Immature natural killer cell (primary cell): ENCODE results near the gene SH3BP4. TPM values are rescaled to one million over a fixed set of nuclear protein-coding genes. Genes with fewer than 3 reads are reported as not detected.

Source experiments
- DNase-seq, 3 donors: peaks; one replicate each; pipeline ENCODE4 v3.0.0; 2022; ENCODE audit warnings: mixed read lengths in 1 of 3
- H3K27ac Mint-ChIP-seq, 6 donors: one replicate each; pipeline ENCODE4 v1.8.0; 2020; ENCODE audit warnings: mixed read lengths in 6 of 6, mild to moderate bottlenecking in 5 of 6, inconsistent platforms in 4 of 6, moderate library complexity in 3 of 6
- H3K27me3 Mint-ChIP-seq, 3 donors: one replicate each; pipeline ENCODE4 v1.8.0; 2020 to 2021; ENCODE audit warnings: low read depth in 3 of 3, mild to moderate bottlenecking in 3 of 3, mixed read lengths in 3 of 3, moderate library complexity in 3 of 3, inconsistent platforms in 1 of 3
- H3K36me3 Mint-ChIP-seq, 3 donors: one replicate each; pipeline ENCODE4 v1.8.0; 2020; ENCODE audit warnings: mixed read lengths in 3 of 3, inconsistent platforms in 2 of 3, mild to moderate bottlenecking in 2 of 3
- H3K4me1 Mint-ChIP-seq, 2 donors: one replicate each; pipeline ENCODE4 v1.8.0; 2020; ENCODE audit warnings: inconsistent platforms in 2 of 2, mild to moderate bottlenecking in 2 of 2, mixed read lengths in 2 of 2, moderate library complexity in 1 of 2
- H3K4me3 Mint-ChIP-seq, 5 donors: one replicate each; pipeline ENCODE4 v1.8.0; 2020; ENCODE audit warnings: mild to moderate bottlenecking in 5 of 5, mixed read lengths in 5 of 5, inconsistent platforms in 3 of 5, moderate library complexity in 3 of 5
- H3K9me3 Mint-ChIP-seq, 6 donors: one replicate each; pipeline ENCODE4 v1.8.0; 2020; ENCODE audit warnings: mild to moderate bottlenecking in 6 of 6, mixed read lengths in 6 of 6, inconsistent platforms in 4 of 6, moderate library complexity in 3 of 6
- polyA plus RNA-seq, 3 donors: library from polyadenylated mRNA; unstranded; fragments of 300-500 nt; fragmentation: Illumina TruSeq; gene quantifications; one replicate each; pipeline ENCODE4 v1.2.3, GENCODE V29; 2021

SH3BP4 gene
- polyA plus RNA-seq, 3 donors from 2014 or later = 0.83 to 3.5 (median 2.3) TPM

DNA sequence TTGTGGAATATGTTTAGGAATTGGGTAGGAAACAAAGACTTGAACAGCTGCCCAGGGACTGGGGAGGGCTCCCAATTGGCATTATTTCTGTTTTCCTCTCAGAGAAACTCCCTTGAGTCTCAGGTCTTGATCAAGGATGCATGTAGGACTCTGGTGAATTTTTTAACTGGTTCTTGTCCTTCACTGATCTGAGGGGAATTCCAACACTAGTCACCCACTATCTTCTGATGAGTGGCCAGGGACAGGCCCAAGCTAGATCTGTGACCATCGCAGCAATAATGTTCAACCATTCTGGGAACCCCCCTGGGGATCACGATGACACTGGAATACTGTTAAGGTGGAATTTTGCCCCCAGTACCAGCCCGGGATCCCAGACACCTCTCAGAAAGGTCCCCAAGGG lies 132.0 kb downstream of the SH3BP4 start:
- no peak overlapping the region for H3K4me3 Mint-ChIP-seq
- H3K4me1 Mint-ChIP-seq = no peaks in the 10 kb centered on the region
- H3K9me3 Mint-ChIP-seq = peaks cover 0 to 3% (median 0%) of the 10 kb centered on the region in 6 donors
- no peak for DNase-seq
- peaks cover 2 to 8% (median 3%) of the 10 kb centered on the region in 3 donors for H3K27me3 Mint-ChIP-seq
- no peaks in the 10 kb centered on the region for H3K36me3 Mint-ChIP-seq
- no peak overlapping the region for H3K27ac Mint-ChIP-seq

- Mint-ChIP-seq H3K27ac (no peak overlapping the region), H3K27me3 (peaks cover 2 to 12% (median 3%) of the 10 kb centered on the region in 3 donors), H3K4me3 (no peak overlapping the region), H3K36me3 (no peaks in the 10 kb centered on the region), H3K9me3 (peaks cover 0 to 3% (median 0%) of the 10 kb centered on the region in 6 donors), H3K4me1 (no peaks in the 10 kb centered on the region)
- DNase-seq = no peak
Measured at GRCh38 chr2:235084424-235084823, 132.6 kb downstream of the SH3BP4 start.

GRCh38 chr2:235085476-235085875 lies 133.7 kb downstream of the SH3BP4 start:
- Mint-ChIP-seq H3K4me1 (no peaks in the 10 kb centered on the region), H3K36me3 (no peaks in the 10 kb centered on the region), H3K4me3 (no peak overlapping the region), H3K27me3 (peaks cover 2 to 16% (median 3%) of the 10 kb centered on the region in 3 donors), H3K9me3 (peaks cover 0 to 3% (median 0%) of the 10 kb centered on the region in 6 donors), H3K27ac (no peak overlapping the region)
- no peak for DNase-seq

DNA sequence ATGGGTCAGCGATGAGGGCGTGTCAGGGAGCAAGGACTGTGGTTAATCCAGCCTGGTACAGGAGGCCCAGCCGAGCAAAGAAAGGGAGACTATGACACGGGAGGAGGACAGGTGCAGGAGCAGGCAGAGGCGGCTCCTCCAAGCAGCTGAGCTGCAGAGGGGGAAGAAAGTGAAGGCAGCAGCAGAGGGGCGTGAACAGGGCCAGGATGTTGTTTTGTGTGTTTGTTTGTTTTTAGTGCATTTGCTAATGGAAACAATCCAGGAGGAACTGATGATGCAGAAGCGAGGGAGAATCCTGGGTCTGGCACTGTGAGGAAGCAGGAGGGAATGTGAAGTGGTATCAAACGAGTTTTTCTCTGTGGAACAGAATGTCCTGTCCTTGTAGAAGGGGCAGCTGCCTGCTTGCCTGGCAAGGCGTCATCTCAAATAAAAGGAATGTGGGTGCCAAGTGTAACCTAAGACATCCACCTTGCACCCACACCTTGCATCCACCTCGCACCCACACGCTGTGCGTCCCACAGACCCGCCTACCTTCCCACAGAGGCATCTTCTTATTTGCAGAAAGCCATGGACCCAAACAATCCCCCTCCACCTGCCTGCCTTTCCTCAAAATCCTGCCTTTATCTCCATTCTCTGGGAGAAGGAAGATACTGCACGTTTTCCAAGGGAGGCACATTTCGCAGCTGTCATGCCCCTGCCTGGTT lies 134.8 kb downstream of the SH3BP4 start:
- Mint-ChIP-seq H3K4me3 (no peak overlapping the region), H3K9me3 (peaks cover 0 to 3% (median 0%) of the 10 kb centered on the region in 6 donors), H3K4me1 (no peaks in the 10 kb centered on the region), H3K36me3 (no peaks in the 10 kb centered on the region), H3K27ac (no peak overlapping the region), H3K27me3 (peaks cover 2 to 16% (median 3%) of the 10 kb centered on the region in 3 donors)
- no peak for DNase-seq

GRCh38 chr2:235087832-235088495 lies 136.1 kb downstream of the SH3BP4 start:
- H3K27me3 Mint-ChIP-seq = peaks cover 0 to 16% (median 3%) of the 10 kb centered on the region in 3 donors
- H3K4me3 Mint-ChIP-seq = no peak overlapping the region
- no peak overlapping the region for H3K27ac Mint-ChIP-seq
- no peak for DNase-seq
- no peaks in the 10 kb centered on the region for H3K4me1 Mint-ChIP-seq
- H3K9me3 Mint-ChIP-seq = peaks cover 0 to 3% (median 0%) of the 10 kb centered on the region in 6 donors
- H3K36me3 Mint-ChIP-seq = no peaks in the 10 kb centered on the region

- Mint-ChIP-seq H3K27ac (no peak overlapping the region), H3K9me3 (peaks cover 0 to 3% (median 0%) of the 10 kb centered on the region in 6 donors), H3K4me3 (no peak overlapping the region), H3K36me3 (no peaks in the 10 kb centered on the region), H3K4me1 (no peaks in the 10 kb centered on the region), H3K27me3 (peaks cover 0 to 16% (median 3%) of the 10 kb centered on the region in 3 donors)
- DNase-seq = no peak
Measured at GRCh38 chr2:235088496-235088921, 136.7 kb downstream of the SH3BP4 start.

DNA sequence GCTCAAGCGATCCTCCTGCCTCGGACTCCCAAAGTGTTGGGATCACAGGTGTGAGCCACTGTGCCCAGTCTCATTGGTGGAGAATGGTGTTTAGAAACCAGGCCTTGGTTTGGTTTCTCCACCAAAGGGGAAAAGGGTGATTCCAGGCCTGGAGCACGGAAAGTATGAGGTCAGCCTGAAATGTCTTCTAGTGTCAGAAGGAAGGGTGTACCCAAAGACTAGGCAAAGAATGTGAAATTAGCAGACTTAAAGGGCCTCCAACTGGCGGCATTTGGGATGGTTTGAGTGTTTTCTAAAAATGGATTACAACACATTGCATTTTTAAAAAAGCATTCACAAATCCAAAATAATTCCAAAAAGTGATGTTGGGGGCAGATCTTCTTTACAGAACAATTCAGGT lies 139.6 kb downstream of the SH3BP4 start:
- Mint-ChIP-seq H3K27me3 (peaks cover 0 to 8% (median 0%) of the 10 kb centered on the region in 3 donors), H3K9me3 (peaks cover 0 to 1% (median 0%) of the 10 kb centered on the region in 6 donors), H3K4me3 (no peak overlapping the region), H3K4me1 (no peaks in the 10 kb centered on the region), H3K27ac (no peak overlapping the region), H3K36me3 (no peaks in the 10 kb centered on the region)
- DNase-seq = no peak

DNA sequence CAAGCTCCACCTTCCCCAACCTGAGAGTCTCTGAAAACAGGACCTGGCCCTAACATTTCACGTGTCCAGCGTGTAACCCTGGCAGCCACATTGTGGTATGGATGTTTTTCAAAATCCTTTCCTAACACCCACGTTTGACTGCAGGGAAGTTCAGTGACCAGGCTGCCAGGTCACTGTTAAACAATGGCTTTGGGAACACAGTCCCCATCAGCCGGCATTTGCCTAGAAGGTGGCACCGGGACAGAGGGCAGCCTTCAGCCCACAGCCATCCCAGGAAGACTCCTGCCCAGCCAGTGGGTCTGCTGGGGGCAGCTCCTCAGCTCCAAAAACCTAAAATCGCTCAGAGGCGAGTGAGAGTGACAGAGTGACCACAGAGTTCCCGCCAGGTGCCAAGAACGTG lies 140.2 kb downstream of the SH3BP4 start:
- Mint-ChIP-seq H3K36me3 (no peaks in the 10 kb centered on the region), H3K27me3 (peaks cover 0 to 8% (median 1%) of the 10 kb centered on the region in 3 donors), H3K9me3 (peaks cover 0 to 1% (median 0%) of the 10 kb centered on the region in 6 donors), H3K4me3 (no peak overlapping the region), H3K27ac (no peak overlapping the region), H3K4me1 (no peaks in the 10 kb centered on the region)
- DNase-seq = no peak

GRCh38 chr2:235092433-235093223 lies 140.8 kb downstream of the SH3BP4 start:
- peaks cover 0 to 8% (median 2%) of the 10 kb centered on the region in 3 donors for H3K27me3 Mint-ChIP-seq
- no peak overlapping the region for H3K27ac Mint-ChIP-seq
- no peaks in the 10 kb centered on the region for H3K36me3 Mint-ChIP-seq
- no peak overlapping the region for H3K4me3 Mint-ChIP-seq
- H3K9me3 Mint-ChIP-seq = peaks cover 0 to 1% (median 0%) of the 10 kb centered on the region in 6 donors
- DNase-seq = no peak
- H3K4me1 Mint-ChIP-seq = no peaks in the 10 kb centered on the region

DNA sequence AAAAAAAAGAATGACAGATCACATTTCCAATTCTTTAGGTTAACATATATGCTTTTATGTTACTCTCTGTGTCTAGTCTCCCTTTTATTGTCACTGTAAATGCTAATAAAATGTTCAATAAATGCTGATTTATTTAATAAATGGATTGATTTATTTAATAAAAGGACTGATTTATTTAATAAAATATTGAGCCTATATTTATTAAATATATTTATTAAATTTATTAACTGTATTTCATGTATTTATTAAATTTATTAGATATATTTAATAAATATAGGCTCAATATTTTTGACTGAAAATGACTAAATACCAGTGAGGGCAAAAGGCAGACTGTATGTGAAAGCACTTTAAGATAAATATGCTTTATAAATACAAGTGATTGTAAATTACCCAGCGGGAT lies 142.6 kb downstream of the SH3BP4 start:
- H3K27ac Mint-ChIP-seq = no peak overlapping the region
- DNase-seq = no peak
- no peak overlapping the region for H3K4me3 Mint-ChIP-seq
- no peaks in the 10 kb centered on the region for H3K4me1 Mint-ChIP-seq
- peaks cover 0 to 4% (median 4%) of the 10 kb centered on the region in 3 donors for H3K27me3 Mint-ChIP-seq
- no peaks in the 10 kb centered on the region for H3K36me3 Mint-ChIP-seq
- H3K9me3 Mint-ChIP-seq = no peaks in the 10 kb centered on the region

GRCh38 chr2:235095569-235095968 lies 143.8 kb downstream of the SH3BP4 start:
- H3K27ac Mint-ChIP-seq = no peak overlapping the region
- H3K4me3 Mint-ChIP-seq = no peak overlapping the region
- H3K9me3 Mint-ChIP-seq = no peaks in the 10 kb centered on the region
- no peaks in the 10 kb centered on the region for H3K36me3 Mint-ChIP-seq
- peaks cover 0 to 4% (median 4%) of the 10 kb centered on the region in 3 donors for H3K27me3 Mint-ChIP-seq
- no peaks in the 10 kb centered on the region for H3K4me1 Mint-ChIP-seq
- no peak for DNase-seq

DNA sequence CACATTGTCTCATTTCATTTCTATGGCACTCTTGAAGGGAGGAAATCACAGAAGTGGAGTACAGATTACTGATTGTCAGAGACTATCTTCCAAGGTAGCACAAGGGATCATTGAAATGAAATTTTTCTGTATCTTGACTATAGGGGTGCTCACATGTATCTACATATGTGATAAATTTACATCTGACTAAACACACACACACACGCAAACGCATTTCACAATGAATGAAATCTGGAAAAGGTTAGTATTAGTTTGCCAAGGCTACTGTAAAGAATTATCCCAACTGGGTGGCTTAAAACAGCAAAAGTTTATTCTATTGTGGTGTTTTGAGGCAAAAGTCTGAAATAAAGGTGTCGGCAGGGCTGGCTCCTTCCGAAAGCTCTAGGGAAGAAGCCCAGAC lies 144.6 kb downstream of the SH3BP4 start:
- no peaks in the 10 kb centered on the region for H3K9me3 Mint-ChIP-seq
- H3K27me3 Mint-ChIP-seq = peaks cover 0 to 5% (median 4%) of the 10 kb centered on the region in 3 donors
- H3K4me3 Mint-ChIP-seq = no peak overlapping the region
- no peak overlapping the region for H3K27ac Mint-ChIP-seq
- H3K36me3 Mint-ChIP-seq = no peaks in the 10 kb centered on the region
- H3K4me1 Mint-ChIP-seq = no peaks in the 10 kb centered on the region
- no peak for DNase-seq

GRCh38 chr2:235097196-235097595 lies 145.4 kb downstream of the SH3BP4 start:
- Mint-ChIP-seq H3K4me1 (no peaks in the 10 kb centered on the region), H3K27me3 (peaks cover 0 to 5% (median 4%) of the 10 kb centered on the region in 3 donors)

DNA sequence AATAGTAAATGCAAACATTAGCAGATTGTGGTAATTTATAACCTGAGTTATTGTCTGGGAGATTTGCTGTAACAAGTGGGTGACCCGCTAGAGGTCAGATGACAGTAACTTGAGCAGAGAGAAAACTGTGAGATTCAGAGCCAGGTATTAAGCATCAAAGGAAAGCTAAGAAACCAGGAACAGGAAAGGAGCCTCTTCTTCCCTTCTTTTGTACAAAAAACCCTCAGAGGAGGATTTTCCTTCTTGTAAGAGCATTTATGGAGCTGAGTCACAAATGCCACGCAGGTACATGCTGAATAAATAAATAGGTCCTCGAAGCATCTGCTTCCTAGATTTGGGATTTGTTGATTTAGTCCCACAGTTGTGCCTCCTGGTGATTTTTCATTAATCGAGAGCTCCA lies 146.5 kb downstream of the SH3BP4 start:
- Mint-ChIP-seq H3K36me3 (no peaks in the 10 kb centered on the region), H3K27ac (no peak overlapping the region), H3K4me1 (no peaks in the 10 kb centered on the region), H3K9me3 (no peaks in the 10 kb centered on the region), H3K27me3 (peaks cover 0 to 5% (median 4%) of the 10 kb centered on the region in 3 donors), H3K4me3 (no peak overlapping the region)
- DNase-seq = no peak

More at GRCh38 chr2:235097196-235097595, 145.4 kb downstream of the SH3BP4 start:
- no peaks in the 10 kb centered on the region for H3K36me3 Mint-ChIP-seq
- no peak overlapping the region for H3K27ac Mint-ChIP-seq
- H3K9me3 Mint-ChIP-seq = no peaks in the 10 kb centered on the region
- H3K4me3 Mint-ChIP-seq = no peak overlapping the region
- DNase-seq = no peak
